PC-3 (cell line): ENCODE data around the gene GABBR1. TPM values are rescaled to one million over a fixed set of nuclear protein-coding genes. Genes with fewer than 3 reads are reported as not detected.

ENCODE experiments used
- ATAC-seq: fragments of 200-7000 bp; cut with Tn5 transposase; 2 replicates; pipeline ENCODE4 v1.9.1; 2020; ENCODE audit warnings: mild to moderate bottlenecking, moderate library complexity
- BruUV-seq: library from RNA; stranded (reverse); fragments of 400-500 nt; replicated peaks from 2 replicates; lab custom pipeline; 2021; lab: Mats Ljungman, UMichigan
- CTCF ChIA-PET: fragments of 300-600 bp; sonication (Branson Sonifier 250); formaldehyde crosslinking; loops from one replicate; lab custom pipeline; 2022; ENCODE audit warnings: antibody characterized with exemption; lab: Charles Lee
- POLR2A ChIA-PET: fragments of 300-600 bp; sonication (Branson Sonifier 250); formaldehyde crosslinking; loops from one replicate; lab custom pipeline; 2022; ENCODE audit warnings: antibody characterized with exemption; ENCODE audit not compliant: unreplicated experiment; lab: Charles Lee
- DNase-seq: peaks from one replicate; pipeline ENCODE4 v3.0.0-alpha.2; 2015
- H2AFZ ChIP-seq: fragments of 300-600 bp; sonication (generic); 2 replicates; pipeline ENCODE4 v1.6.0; 2016; ENCODE audit warnings: antibody characterized with exemption, low read length
- H3F3A ChIP-seq: fragments of 300-600 bp; sonication (generic); one replicate; pipeline ENCODE4 v1.6.0; 2017; ENCODE audit warnings: antibody characterized with exemption, low read length, control low read depth, mild to moderate bottlenecking; ENCODE audit not compliant: unreplicated experiment
- H3K27ac ChIP-seq: fragments of 300-600 bp; sonication (generic); 2 replicates; pipeline ENCODE4 v1.5.1; 2016; ENCODE audit warnings: mild to moderate bottlenecking, low read length
- H3K27me3 ChIP-seq: fragments of 300-600 bp; sonication (generic); 2 replicates; pipeline ENCODE4 v1.6.1; 2016; ENCODE audit warnings: low read length, mixed read lengths
- H3K36me3 ChIP-seq: fragments of 300-600 bp; sonication (generic); 2 replicates; pipeline ENCODE4 v1.6.1; 2016; ENCODE audit warnings: low read depth, mixed run types, low read length, mixed read lengths
- H3K4me1 ChIP-seq: fragments of 300-600 bp; sonication (generic); 2 replicates; pipeline ENCODE4 v1.5.1; 2016; ENCODE audit warnings: low read length; ENCODE audit not compliant: insufficient read depth
- H3K4me2 ChIP-seq: fragments of 300-600 bp; sonication (generic); 2 replicates; pipeline ENCODE4 v1.6.0; 2016; ENCODE audit warnings: low read length
- H3K4me3 ChIP-seq: fragments of 300-600 bp; sonication (generic); 2 replicates; pipeline ENCODE4 v1.5.1; 2016; ENCODE audit warnings: mild to moderate bottlenecking, low read length, mixed read lengths
- H3K79me2 ChIP-seq: fragments of 300-600 bp; sonication (generic); 2 replicates; pipeline ENCODE4 v1.6.1; 2017; ENCODE audit warnings: low read length, mixed read lengths
- H3K9ac ChIP-seq: fragments of 300-600 bp; sonication (generic); 2 replicates; pipeline ENCODE4 v1.6.0; 2016; ENCODE audit warnings: mild to moderate bottlenecking, low read length
- H3K9me2 ChIP-seq: fragments of 300-600 bp; sonication (generic); replicated peaks from 2 replicates; pipeline ENCODE4 v1.6.1; 2016; ENCODE audit warnings: mixed run types, low read length, mixed read lengths
- H3K9me3 ChIP-seq: fragments of 300-600 bp; sonication (generic); 2 replicates; pipeline ENCODE4 v1.6.1; 2016; ENCODE audit warnings: low read length, mixed read lengths
- H4K20me1 ChIP-seq: fragments of 300-600 bp; sonication (generic); 2 replicates; pipeline ENCODE4 v1.6.1; 2016; ENCODE audit warnings: low read length, mixed read lengths
- EZH2 ChIP-seq: fragments of 300-600 bp; sonication (generic); IDR thresholded peaks from one replicate; pipeline ENCODE4 v1.6.1; 2017; ENCODE audit warnings: antibody characterized with exemption, mild to moderate bottlenecking, low read length; ENCODE audit not compliant: unreplicated experiment
- EZH2phosphoT487 ChIP-seq: fragments of 300-600 bp; sonication (generic); IDR thresholded peaks from 2 replicates; pipeline ENCODE4 v1.6.1; 2018; ENCODE audit warnings: mild to moderate bottlenecking, antibody characterized with exemption, low read length, borderline replicate concordance
- intact Hi-C: fragments of 100-400 bp; cut with micrococcal nuclease; formaldehyde crosslinking; loops from 2 replicates; pipeline ENCODE4 v1.9.0; 2023
- total RNA-seq: library from RNA; depleted of rRNA; stranded (reverse); fragments of >200 nt; gene quantifications from 2 replicates; pipeline ENCODE4 v1.2.3, GENCODE V29; 2014
- TF ChIP-seq, protein P1 (sequence below): fragments of 300-600 bp; sonication (generic); conservative IDR thresholded peaks from 2 replicates; pipeline ENCODE4 v1.5.1; 2017; ENCODE audit warnings: antibody characterized with exemption, low read depth, mild to moderate bottlenecking, low read length

Gene GABBR1
- total RNA-seq, 1 experiment from 2014 or later, result 5.5 TPM

DNA sequence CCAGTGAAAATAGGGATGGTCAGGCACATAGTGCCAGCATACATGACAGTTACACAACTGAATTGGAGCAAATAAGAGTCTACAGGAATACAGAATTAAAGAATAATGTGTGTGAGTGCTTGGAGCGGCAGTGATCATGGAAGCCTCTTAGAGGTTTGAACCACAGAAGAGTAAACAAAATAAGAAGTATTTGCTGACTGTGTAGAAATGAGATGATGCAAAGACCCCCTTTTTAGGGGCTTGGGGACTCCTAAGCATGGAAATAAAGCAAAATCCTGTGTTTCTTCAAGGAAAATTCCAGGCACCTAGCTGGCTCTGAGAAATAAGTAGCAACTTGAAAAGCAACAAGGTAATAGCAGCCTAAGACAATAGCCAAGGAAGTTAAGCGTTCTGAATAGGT lies 41.3 kb downstream of the GABBR1 start:
- no peaks in the 10 kb centered on the region for H3K36me3 ChIP-seq
- intact Hi-C loops, result no loop called here
- H3K27me3 ChIP-seq, result peaks cover 9% of the 10 kb centered on the region
- no peaks in the 10 kb centered on the region for H3K9me3 ChIP-seq
- H3K27ac ChIP-seq, result no peak overlapping the region
- H3K9me2 ChIP-seq, result no peaks in the 10 kb centered on the region
- H3K4me1 ChIP-seq, result no peaks in the 10 kb centered on the region
- no peaks in the 10 kb centered on the region for H3K79me2 ChIP-seq
- ATAC-seq (no peak), DNase-seq (no peak)
- no peak overlapping the region for H2AFZ ChIP-seq
- no peak overlapping the region for H3K9ac ChIP-seq
- no peaks in the 10 kb centered on the region for H3F3A ChIP-seq
- TF ChIP-seq, protein P1, sequence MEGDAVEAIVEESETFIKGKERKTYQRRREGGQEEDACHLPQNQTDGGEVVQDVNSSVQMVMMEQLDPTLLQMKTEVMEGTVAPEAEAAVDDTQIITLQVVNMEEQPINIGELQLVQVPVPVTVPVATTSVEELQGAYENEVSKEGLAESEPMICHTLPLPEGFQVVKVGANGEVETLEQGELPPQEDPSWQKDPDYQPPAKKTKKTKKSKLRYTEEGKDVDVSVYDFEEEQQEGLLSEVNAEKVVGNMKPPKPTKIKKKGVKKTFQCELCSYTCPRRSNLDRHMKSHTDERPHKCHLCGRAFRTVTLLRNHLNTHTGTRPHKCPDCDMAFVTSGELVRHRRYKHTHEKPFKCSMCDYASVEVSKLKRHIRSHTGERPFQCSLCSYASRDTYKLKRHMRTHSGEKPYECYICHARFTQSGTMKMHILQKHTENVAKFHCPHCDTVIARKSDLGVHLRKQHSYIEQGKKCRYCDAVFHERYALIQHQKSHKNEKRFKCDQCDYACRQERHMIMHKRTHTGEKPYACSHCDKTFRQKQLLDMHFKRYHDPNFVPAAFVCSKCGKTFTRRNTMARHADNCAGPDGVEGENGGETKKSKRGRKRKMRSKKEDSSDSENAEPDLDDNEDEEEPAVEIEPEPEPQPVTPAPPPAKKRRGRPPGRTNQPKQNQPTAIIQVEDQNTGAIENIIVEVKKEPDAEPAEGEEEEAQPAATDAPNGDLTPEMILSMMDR, result no peak
- TF ChIP-seq EZH2phosphoT487, result no peak
- no peak for TF ChIP-seq EZH2
- BruUV-seq, result no TSS peak
- no peaks in the 10 kb centered on the region for H4K20me1 ChIP-seq
- ChIA-PET POLR2A (no interaction called here), CTCF (no interaction called here)
- no peak overlapping the region for H3K4me3 ChIP-seq
- H3K4me2 ChIP-seq, result no peak overlapping the region

DNA sequence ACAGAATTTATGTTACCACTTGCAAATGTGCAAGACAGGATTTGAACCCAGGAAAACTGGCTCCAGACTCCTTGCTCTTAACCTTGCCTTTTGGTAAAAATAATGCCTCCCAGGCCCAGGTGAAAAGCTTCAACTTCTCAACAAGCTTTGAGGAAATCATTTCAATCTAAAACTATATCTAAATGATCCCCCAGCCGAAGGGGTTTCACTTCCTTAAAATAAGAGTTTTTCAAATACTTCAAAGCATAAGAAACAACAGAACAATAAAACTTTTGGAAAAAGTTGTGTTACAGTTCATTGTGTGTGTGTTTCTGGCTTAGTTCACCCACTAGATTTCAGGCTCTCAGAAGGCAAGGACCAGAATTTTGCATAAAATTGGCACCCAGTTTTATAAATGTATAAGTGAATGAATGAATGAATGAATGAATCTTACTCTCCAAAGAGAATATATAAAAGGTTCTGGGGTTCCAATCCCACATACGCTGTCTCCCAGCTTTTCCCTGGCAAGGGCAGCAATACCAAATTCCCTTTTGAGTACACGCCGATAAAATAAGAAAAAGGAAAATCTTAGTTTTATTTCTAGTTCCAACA lies 42.7 kb downstream of the GABBR1 start:
- H3K79me2 ChIP-seq, result no peaks in the 10 kb centered on the region
- DNase-seq (no peak), ATAC-seq (no peak)
- POLR2A ChIA-PET, result no interaction called here
- no peaks in the 10 kb centered on the region for H3K9me3 ChIP-seq
- intact Hi-C loops, result no loop called here
- no peak overlapping the region for H3K4me2 ChIP-seq
- peaks cover 15% of the 10 kb centered on the region for H3K27me3 ChIP-seq
- TF ChIP-seq EZH2phosphoT487, result no peak
- TF ChIP-seq, protein P1, result no peak
- no peak for TF ChIP-seq EZH2
- no peak overlapping the region for H3K9ac ChIP-seq
- no peak overlapping the region for H2AFZ ChIP-seq
- H3K4me1 ChIP-seq, result no peaks in the 10 kb centered on the region
- H3K36me3 ChIP-seq, result no peaks in the 10 kb centered on the region
- H3K9me2 ChIP-seq, result no peaks in the 10 kb centered on the region
- no peaks in the 10 kb centered on the region for H3F3A ChIP-seq
- H4K20me1 ChIP-seq, result no peaks in the 10 kb centered on the region
- BruUV-seq, result no TSS peak
- H3K27ac ChIP-seq, result no peak overlapping the region
- CTCF ChIA-PET, result no interaction called here
- no peak overlapping the region for H3K4me3 ChIP-seq

DNA sequence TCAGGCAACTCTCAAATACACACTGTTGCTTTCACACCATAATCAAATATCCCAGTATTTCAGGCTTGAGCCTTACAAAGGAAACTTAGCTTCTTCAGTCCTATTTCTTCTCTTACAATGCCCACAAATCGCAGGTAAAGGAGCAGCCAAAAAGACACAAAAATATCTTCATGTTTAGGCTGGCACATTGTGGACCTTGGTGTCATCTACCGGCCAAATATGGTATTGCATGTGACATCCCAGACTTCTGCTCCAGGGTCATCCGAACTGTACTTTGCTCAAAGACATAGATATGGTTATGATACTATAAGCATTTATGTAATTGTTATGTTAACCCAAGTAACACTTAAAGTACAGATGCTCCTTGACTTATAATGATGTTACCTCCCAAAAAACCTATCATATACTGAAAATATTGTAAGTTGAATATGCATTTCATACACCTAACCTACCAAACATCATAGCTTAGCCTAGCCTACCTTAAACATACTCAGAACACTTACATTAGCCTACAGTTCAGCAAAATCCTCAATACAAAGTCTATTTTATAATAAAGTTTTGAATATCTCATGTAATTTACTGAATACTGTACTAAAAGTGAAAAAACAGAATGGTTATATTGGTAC lies 43.4 kb downstream of the GABBR1 start:
- POLR2A ChIA-PET, result no interaction called here
- Histone ChIP-seq H3K4me3 (no peak overlapping the region), H4K20me1 (no peaks in the 10 kb centered on the region), H3K9me3 (no peaks in the 10 kb centered on the region), H3K79me2 (no peaks in the 10 kb centered on the region), H3K9me2 (no peaks in the 10 kb centered on the region), H3K4me2 (no peak overlapping the region), H3K9ac (no peak overlapping the region), H2AFZ (no peak overlapping the region), H3K4me1 (no peaks in the 10 kb centered on the region), H3K27me3 (peaks cover 23% of the 10 kb centered on the region), H3K27ac (no peak overlapping the region), H3F3A (no peaks in the 10 kb centered on the region), H3K36me3 (no peaks in the 10 kb centered on the region)
- ATAC-seq (peak; percentile 68), DNase-seq (peak; percentile 71)
- intact Hi-C loops, result loop anchor here (1.0 to 5.0 kb wide), 4 partner anchors 175 to 902 kb away; partner anchors contain the start of gene OR12D1
- no peak for TF ChIP-seq EZH2phosphoT487
- TF ChIP-seq, protein P1, result peak; percentile 97
- CTCF ChIA-PET, result interaction anchor here (0.6 kb wide), 1 partner anchor 712 kb away, joined by 8 read pairs; no protein-coding TSS in a partner anchor
- no TSS peak for BruUV-seq
